ENCODE results near the gene RASAL2.
A peak's percentile ranks its signal among the peaks of the same experiment; 100 is the strongest.

RASAL2 gene

GRCh38 chr1:178093951-178094738 lies at the start of gene RASAL2:
Gene RASAL2, plus strand, starts transcription at chr1:178094104. Its CDS starts 389 bp downstream, at chr1:178094493.
- no peaks in the 10 kb centered on the region for H3K27me3 Mint-ChIP-seq (ENCODE audit: low read depth)
- no peaks in the 10 kb centered on the region for H3K9me3 Mint-ChIP-seq
- H3K4me1 Mint-ChIP-seq, result peaks cover 51% of the 10 kb centered on the region
- H3K27ac Mint-ChIP-seq, result peak within 1 kb of the TSS; percentile 85 to 96 (median 90)
- no peaks in the 10 kb centered on the region for H3K36me3 Mint-ChIP-seq (ENCODE audit: low read depth)
- H3K4me3 Mint-ChIP-seq, result peak within 1 kb of the TSS; percentile 86 to 94 (median 93)
- peak; percentile 17 to 27 (median 26) for TF ChIP-seq CTCF (IDR thresholded peaks at IDR 0.05; ENCODE audit: unreplicated experiment in 3 of 3)

- peak overlapping the region; percentile 13 to 46 (median 35) for H3K27ac Mint-ChIP-seq
- H3K4me3 Mint-ChIP-seq, result no peak overlapping the region
Measured at GRCh38 chr1:178046591-178047270, 47.2 kb upstream of the RASAL2 start.

GRCh38 chr1:178047403-178048093 lies 46.4 kb upstream of the RASAL2 start:
- H3K36me3 Mint-ChIP-seq (ENCODE audit: low read depth), result no peaks in the 10 kb centered on the region
- H3K4me1 Mint-ChIP-seq, result peaks cover 5% of the 10 kb centered on the region
- no peaks in the 10 kb centered on the region for H3K9me3 Mint-ChIP-seq
- H3K27me3 Mint-ChIP-seq (ENCODE audit: low read depth), result peaks cover 13% of the 10 kb centered on the region
- TF ChIP-seq CTCF (IDR thresholded peaks at IDR 0.05; ENCODE audit: unreplicated experiment in 3 of 3), result no peak
- H3K27ac Mint-ChIP-seq, result peak overlapping the region; percentile 13 to 46 (median 35)
- no peak overlapping the region for H3K4me3 Mint-ChIP-seq

More at GRCh38 chr1:178046591-178047270, 47.2 kb upstream of the RASAL2 start:
- Mint-ChIP-seq H3K27me3 (ENCODE audit: low read depth) (peaks cover 5% of the 10 kb centered on the region), H3K4me1 (no peaks in the 10 kb centered on the region), H3K9me3 (no peaks in the 10 kb centered on the region), H3K36me3 (ENCODE audit: low read depth) (no peaks in the 10 kb centered on the region)
- TF ChIP-seq CTCF (IDR thresholded peaks at IDR 0.05; ENCODE audit: unreplicated experiment in 3 of 3), result no peak

- TF ChIP-seq CTCF (IDR thresholded peaks at IDR 0.05; ENCODE audit: unreplicated experiment in 3 of 3), result no peak
- no peak overlapping the region for H3K27ac Mint-ChIP-seq
- H3K36me3 Mint-ChIP-seq (ENCODE audit: low read depth), result no peaks in the 10 kb centered on the region
- H3K27me3 Mint-ChIP-seq (ENCODE audit: low read depth), result peaks cover 15% of the 10 kb centered on the region
- H3K9me3 Mint-ChIP-seq, result no peaks in the 10 kb centered on the region
- H3K4me1 Mint-ChIP-seq, result peaks cover 14% of the 10 kb centered on the region
- no peak overlapping the region for H3K4me3 Mint-ChIP-seq
Measured at GRCh38 chr1:178048426-178048825, 45.5 kb upstream of the RASAL2 start.

GRCh38 chr1:178048883-178049282 lies 45.0 kb upstream of the RASAL2 start:
- H3K27me3 Mint-ChIP-seq (ENCODE audit: low read depth), result peaks cover 15% of the 10 kb centered on the region
- H3K36me3 Mint-ChIP-seq (ENCODE audit: low read depth), result no peaks in the 10 kb centered on the region
- peaks cover 14% of the 10 kb centered on the region for H3K4me1 Mint-ChIP-seq
- H3K27ac Mint-ChIP-seq, result no peak overlapping the region
- TF ChIP-seq CTCF (IDR thresholded peaks at IDR 0.05; ENCODE audit: unreplicated experiment in 3 of 3), result no peak
- H3K4me3 Mint-ChIP-seq, result no peak overlapping the region
- H3K9me3 Mint-ChIP-seq, result no peaks in the 10 kb centered on the region

Data from nephron (organoid).